HG03175 (cell line): ENCODE data around the gene THAP12.
"Not testable (repeated sequence)": the region's sequence is repeated elsewhere in the genome, so short reads cannot be mapped to it uniquely, and the experiment has no call there.

Experiments
- ATAC-seq: cut with Tn5 transposase; IDR thresholded peaks from one replicate; pipeline ENCODE4 v1.9.1; 2021; ENCODE audit warnings: mild to moderate bottlenecking, moderate library complexity; ENCODE audit not compliant: unreplicated experiment

Gene THAP12

DNA sequence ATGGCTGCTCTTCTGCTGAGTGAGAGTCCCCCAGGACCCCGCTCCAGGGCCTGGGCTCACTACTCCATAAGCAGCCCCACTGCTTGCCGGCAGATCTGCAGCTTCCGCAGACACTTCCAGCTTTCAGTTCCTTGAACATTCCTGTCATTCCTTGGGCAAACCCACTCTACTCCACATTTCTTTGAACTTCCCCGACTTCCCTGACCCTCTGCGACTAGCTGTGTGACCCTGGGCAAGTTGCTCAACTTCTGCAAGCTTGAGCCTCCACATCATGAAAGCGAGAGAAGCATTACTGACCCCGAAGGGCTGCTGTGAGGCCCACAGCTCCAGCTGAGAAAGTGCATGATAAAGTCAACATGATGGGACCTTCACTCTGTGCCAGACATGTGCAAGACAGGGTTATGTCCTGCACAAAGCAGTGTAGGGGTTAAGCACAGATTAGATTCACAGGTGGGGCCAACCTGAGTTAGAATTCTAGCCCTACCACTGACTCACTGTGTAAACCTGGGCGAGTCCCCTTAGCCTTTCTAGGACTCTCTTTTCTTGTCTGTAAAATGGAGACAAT, 51.8 kb downstream of the THAP12 start:
- ATAC-seq, result no peak

GRCh38 chr11:76327756-76328388, 53.1 kb downstream of the THAP12 start:
- ATAC-seq, result no peak

DNA sequence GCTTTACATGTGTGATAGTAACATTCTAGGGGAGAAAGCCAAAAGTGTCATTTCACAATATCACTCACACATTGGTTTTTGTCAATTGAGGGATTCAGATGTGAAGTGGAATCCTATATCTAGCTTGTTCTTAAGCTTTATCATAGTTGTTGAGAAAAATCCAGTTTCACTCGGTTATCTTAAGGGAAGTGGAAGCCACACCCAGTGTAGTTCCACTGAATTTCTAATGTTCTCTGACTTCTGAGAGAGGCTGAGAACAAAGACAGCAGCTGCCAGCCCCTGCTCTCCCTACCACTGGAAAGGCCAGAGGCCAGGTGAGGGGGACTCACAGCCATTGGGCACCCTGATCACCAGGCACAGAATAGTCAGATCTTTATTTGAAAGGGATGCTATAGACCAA, 53.7 kb downstream of the THAP12 start:
- no peak for ATAC-seq

DNA sequence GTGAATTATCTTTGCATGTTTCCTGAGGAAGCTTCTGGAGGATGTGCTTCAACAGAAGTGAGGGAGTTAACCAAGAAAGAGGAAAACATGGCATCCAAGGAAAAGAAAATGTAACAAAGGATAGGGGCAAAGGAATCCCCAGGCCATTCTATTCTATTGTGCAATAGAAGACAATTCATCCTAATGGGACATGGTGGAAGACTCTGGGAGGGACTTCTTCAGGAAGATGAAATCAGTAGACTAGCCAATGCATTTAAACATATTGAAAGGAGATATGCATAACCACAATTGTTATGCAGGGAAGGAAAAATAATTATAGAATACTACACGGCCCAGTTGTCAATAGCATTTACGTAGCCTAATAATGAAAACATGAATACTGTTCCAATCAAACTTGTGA, 55.7 kb downstream of the THAP12 start:
- ATAC-seq, result no peak

DNA sequence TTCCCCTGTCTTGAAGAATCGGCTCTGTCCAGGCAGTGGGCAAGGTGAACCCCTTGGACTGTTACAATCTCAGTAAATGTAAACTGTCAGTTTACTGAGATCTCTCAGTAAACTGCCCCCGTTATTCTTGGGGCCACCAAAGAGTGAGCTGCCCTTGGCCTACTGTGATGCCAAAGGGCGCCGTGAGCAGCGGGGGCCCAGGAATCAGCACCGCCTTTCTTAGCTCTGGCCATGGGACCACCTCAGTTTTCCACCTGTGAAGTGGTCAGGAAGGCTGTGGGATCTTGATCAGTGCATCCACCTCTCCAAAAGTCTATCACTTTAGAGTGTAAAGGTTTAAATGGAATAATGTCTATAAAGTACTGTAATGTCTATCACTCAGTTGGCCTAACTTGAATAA, 57.1 kb downstream of the THAP12 start:
- ATAC-seq, result no peak

DNA sequence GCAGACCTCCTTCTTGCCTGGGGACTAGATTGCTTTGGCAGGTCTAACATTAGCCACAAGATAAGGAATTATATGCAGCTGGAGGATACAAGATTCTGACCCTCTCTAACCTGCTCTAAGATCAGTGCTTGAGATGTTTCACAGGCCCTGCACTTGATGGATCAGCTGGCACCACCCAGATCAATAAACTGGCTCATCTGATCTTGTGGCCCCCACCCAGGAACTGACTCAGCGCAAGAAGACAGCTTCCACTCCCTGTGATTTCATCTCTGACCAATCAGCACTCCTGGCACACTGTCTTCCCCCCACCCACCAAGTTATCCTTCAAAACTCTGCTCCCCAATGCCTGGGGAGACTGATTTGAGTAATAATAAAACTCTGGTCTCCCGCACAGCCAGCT, 57.6 kb downstream of the THAP12 start:
- not testable (repeated sequence) for ATAC-seq

DNA sequence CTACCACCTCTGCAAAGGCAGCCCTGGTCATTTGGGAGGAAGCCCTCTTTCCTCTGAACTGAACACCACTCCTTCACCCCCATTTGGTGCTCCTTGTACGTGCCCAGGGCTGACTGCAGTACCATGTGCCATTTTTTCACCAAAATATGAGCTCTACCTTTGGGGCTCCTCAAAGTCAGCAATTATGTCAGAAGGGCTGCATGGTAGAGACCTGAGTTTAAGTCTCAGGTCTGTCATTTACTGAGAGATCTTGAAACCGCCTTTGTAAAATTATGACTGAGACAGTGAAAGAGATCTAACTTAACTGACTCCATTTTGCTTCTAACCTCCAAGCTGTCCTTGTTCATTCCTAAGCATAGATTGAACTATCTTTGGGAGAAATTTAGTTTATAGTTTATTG, 58.0 kb downstream of the THAP12 start:
- no peak for ATAC-seq

GRCh38 chr11:76322540-76322939, 58.4 kb downstream of the THAP12 start:
- no peak for ATAC-seq

- ATAC-seq, result no peak
Measured at GRCh38 chr11:76321820-76322524, 59.0 kb downstream of the THAP12 start.

DNA sequence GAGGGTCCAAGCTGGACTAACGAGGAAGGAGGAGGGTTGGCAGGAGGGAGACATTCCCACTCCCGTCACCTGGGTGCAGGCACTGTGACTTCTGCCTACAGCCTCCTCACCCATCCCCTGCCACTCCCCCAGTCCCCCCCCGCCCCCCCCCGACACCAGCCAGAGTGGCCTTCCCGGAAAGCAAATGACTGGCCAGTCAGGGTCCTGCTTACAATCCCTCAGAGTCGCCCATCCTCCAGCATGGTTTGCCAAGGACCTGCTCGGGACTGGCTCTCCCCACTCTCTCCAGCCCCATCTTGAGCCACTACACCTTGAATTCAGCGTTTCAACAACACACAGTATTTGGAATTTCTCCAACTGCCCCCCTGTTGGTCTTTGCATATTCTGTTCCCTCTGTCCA, 59.6 kb downstream of the THAP12 start:
- ATAC-seq, result no peak

- ATAC-seq, result no peak
Measured at GRCh38 chr11:76320929-76321328, 60.0 kb downstream of the THAP12 start.

DNA sequence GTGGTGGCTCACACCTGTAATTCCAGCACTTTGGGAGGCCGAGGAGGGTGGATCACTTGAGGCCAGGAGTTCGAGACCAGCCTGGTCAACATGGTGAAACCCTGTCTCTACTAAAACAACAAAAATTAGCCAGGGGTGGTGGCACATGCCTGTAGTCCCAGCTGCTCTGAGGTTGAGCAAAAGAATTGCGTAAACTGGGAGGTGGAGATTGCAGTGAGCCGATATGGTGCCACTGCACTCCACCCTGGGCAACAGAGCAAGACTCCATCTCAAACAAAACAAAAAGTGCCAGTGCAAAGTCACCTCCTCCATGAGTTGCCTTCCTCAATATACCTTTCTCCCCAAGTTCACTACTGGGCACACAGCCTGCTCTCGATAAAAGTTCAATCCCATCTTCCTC, 61.1 kb downstream of the THAP12 start:
- not testable (repeated sequence) for ATAC-seq

GRCh38 chr11:76318744-76319384, 62.1 kb downstream of the THAP12 start:
- peak; percentile 69 for ATAC-seq

DNA sequence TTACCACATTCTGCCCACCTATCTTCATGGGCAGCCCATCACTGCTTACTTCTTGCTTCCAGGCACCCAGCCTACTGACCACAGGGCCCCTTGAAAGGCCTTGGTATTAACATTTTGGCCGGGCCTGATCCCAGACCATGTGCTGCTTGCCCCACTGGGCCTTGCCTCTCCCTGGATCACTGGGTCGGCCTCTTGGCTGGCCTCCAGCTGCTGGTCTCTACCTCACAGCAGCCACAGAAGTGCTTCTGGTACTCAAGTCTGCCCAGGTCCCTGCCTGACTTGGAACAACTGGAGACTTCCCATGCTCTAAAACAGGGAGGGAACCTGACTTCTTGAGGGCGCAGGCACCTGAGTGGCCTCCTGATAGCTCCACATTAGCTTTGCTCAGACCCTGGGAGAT, 63.6 kb downstream of the THAP12 start:
- ATAC-seq, result no peak

DNA sequence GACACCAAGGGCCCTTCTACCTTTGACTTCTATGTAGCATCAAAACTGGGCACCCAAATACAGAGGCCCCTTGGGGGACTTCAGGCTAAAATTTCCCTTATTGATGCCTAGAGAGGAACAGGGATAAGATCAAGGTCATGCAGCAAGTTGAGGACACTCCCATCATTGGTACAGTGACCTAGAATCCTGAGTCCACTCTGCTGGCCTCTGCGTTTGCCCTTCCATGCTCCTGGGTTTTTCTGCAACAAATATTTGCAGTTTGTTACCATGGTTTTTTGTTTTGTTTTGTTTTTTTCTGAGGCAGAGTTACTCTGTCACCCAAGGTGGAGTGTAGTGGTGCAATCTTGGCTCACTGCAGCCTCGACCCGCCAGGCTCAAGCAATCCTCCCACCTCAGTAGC, 64.2 kb downstream of the THAP12 start:
- no peak for ATAC-seq

DNA sequence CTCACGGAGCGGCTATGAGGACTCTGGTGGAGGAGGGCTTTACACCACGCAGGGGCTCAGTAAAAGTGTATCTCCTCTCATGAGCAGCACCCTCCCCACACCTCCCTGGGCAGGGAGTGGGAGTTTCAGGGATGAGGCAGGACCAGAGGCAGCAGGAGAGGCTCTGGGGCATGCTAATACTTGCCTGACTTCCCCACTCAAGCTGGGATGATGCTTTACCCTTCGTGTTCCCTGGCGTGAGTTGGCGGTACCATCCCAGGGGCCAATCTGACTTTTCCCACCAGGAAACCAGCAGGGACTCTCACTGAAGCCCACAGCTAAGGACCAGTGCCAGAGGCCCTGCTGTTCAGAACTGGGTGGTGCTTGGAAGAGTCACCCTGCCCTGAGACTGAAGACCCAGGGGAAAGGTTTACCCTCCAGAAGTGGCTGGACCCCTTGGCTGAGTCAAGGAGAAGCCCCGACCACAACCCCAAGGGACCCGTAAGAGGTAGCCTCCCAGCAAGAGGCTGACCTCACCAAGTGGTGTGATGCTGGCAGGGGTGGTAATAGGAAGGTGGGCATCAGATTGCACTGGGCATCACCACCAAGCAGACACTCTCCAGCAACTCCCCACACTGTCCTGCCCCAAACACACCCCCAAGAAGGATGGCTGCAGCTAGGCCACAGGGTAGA, 65.6 kb downstream of the THAP12 start:
- no peak for ATAC-seq

- no peak for ATAC-seq
Measured at GRCh38 chr11:76314741-76315090, 66.2 kb downstream of the THAP12 start.

DNA sequence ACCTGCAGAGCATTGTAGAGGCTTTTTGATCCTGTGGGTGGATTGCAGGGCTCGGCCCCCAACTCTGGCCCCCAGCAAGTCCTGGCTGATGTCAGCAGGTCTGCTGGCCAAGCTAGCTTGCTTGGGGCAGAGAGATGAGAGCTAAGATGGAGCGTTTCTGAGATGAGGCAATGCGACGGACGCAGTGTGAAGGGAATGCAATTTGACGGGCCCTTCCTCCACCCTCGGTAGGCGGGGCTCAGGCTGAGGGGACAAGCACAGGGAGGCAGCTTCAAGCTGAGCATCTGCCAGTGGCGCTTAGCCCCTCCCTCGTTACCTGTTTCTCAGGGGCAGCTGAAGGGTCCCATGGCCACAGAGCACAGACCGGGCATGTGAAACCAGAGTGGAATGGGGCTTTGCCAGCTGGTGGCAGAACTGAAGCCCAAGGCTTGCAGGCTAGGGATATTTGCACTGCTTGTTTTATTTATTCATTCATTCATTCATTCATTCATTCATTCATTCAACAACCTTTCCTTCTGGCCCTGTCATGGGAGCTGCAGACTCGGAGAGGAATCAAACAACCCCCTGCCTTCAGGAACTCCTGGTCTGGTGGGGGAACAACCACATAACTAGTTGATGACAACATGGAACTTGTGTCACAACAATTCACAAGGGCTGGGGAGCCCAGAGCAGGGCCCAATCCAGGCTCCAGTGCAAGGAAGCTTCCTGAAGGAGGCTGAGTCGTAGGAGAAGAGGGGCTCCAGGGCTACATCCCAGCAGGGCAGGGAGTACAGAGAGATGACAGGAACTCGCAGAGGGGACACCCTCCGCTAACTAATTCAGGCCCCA, 66.8 kb downstream of the THAP12 start:
- ATAC-seq, result no peak

- no peak for ATAC-seq
Measured at GRCh38 chr11:76313271-76313670, 67.7 kb downstream of the THAP12 start.

GRCh38 chr11:76310832-76311595, 69.9 kb downstream of the THAP12 start:
- no peak for ATAC-seq
